B cell (primary cell): ENCODE data around the gene WDR43. TPM values are rescaled to one million over a fixed set of nuclear protein-coding genes. Genes with fewer than 3 reads are reported as not detected.

Source experiments
- ATAC-seq: fragments of 200-7000 bp; cut with Tn5 transposase; one replicate; pipeline ENCODE4 v1.10.0; 2021; ENCODE audit warnings: low read depth, mild to moderate bottlenecking, moderate number of reproducible peaks, moderate library complexity
- CTCF ChIA-PET: fragments of 350-600 bp; sonication (Branson Sonifier 250); formaldehyde crosslinking; loops from one replicate; lab custom pipeline; 2021; ENCODE audit warnings: antibody characterized with exemption, inconsistent platforms; lab: Charles Lee
- POLR2A ChIA-PET: fragments of 350-600 bp; sonication (Branson Sonifier 250); formaldehyde crosslinking; loops from one replicate; lab custom pipeline; 2021; ENCODE audit warnings: antibody characterized with exemption; lab: Charles Lee
- DNase-seq: peaks from one replicate; pipeline ENCODE4 v3.0.0; 2013
- H2AFZ ChIP-seq: 2 replicates; pipeline ENCODE4 v1.6.1; 2012; ENCODE audit warnings: mild to moderate bottlenecking, low read depth, low read length; ENCODE audit not compliant: insufficient read depth, poor library complexity, severe bottlenecking
- H3K27ac ChIP-seq, 2 donors: 1 replicate in 1 of 2; 2 replicates in 1 of 2; pipeline ENCODE4 v1.5.1; 2012 to 2013; ENCODE audit warnings: low read length in 2 of 2, mild to moderate bottlenecking in 2 of 2, moderate library complexity in 1 of 2
- H3K27me3 ChIP-seq, 4 experiments: fragments of 200-600 bp in 1 of 4; sonication (generic) in 1 of 4; replicated peaks in 1 of 4; 1 replicate in 2 of 4; 2 replicates in 2 of 4; pipeline versions ENCODE4 v1.6.1 to v1.7.0; 2013 to 2016; ENCODE audit warnings: low read length in 3 of 4, mild to moderate bottlenecking in 2 of 4, mixed read lengths in 1 of 4, moderate library complexity in 1 of 4; ENCODE audit not compliant: insufficient read depth in 4 of 4, control insufficient read depth in 3 of 4; ENCODE audit errors: control extremely low read depth in 1 of 4
- H3K36me3 ChIP-seq, 2 experiments: replicated peaks in 1 of 2; 1 replicate in 1 of 2; 2 replicates in 1 of 2; pipeline versions ENCODE4 v1.6.1 to v1.7.1; 2013; ENCODE audit warnings: low read length in 1 of 2; ENCODE audit not compliant: insufficient read depth in 2 of 2, control insufficient read depth in 1 of 2; ENCODE audit errors: control extremely low read depth in 1 of 2, extremely low read depth in 1 of 2
- H3K4me1 ChIP-seq, 2 donors: fragments of 200-600 bp in 1 of 2; sonication (generic) in 1 of 2; 1 replicate in 1 of 2; 2 replicates in 1 of 2; pipeline versions ENCODE4 v1.5.1 to v1.6.1; 2013 to 2017; ENCODE audit warnings: low read length in 2 of 2; ENCODE audit not compliant: control insufficient read depth in 2 of 2, insufficient read depth in 2 of 2
- H3K4me2 ChIP-seq: replicated peaks from 2 replicates; pipeline ENCODE3; 2012; ENCODE audit warnings: mild to moderate bottlenecking, low read depth, low read length; ENCODE audit not compliant: poor library complexity, severe bottlenecking
- H3K4me3 ChIP-seq, 5 experiments: fragments of 200-600 bp in 1 of 5; sonication (generic) in 1 of 5; 1 replicate in 3 of 5; 2 replicates in 2 of 5; pipeline versions ENCODE4 v1.5.1 to v1.7.0; 2011 to 2016; ENCODE audit warnings: low read length in 4 of 5, mild to moderate bottlenecking in 4 of 5, low read depth in 2 of 5, control low read depth in 1 of 5, moderate library complexity in 1 of 5; ENCODE audit not compliant: insufficient read depth in 1 of 5; ENCODE audit errors: control extremely low read depth in 1 of 5, extremely low read depth in 1 of 5
- H3K79me2 ChIP-seq: fragments of 200-600 bp; sonication (generic); one replicate; pipeline ENCODE4 v1.6.0; 2016; ENCODE audit warnings: low read length; ENCODE audit not compliant: control insufficient read depth, insufficient read depth
- H3K9ac ChIP-seq: fragments of 200-600 bp; sonication (generic); 2 replicates; pipeline ENCODE4 v1.6.1; 2017; ENCODE audit warnings: mild to moderate bottlenecking, low read length, moderate library complexity
- H3K9me3 ChIP-seq, 3 donors: one replicate each; pipeline versions ENCODE4 v1.6.1 to v1.7.1; 2013; ENCODE audit warnings: low read length in 2 of 3; ENCODE audit not compliant: control insufficient read depth in 2 of 3, insufficient read depth in 1 of 3; ENCODE audit errors: control extremely low read depth in 1 of 3
- H4K20me1 ChIP-seq: 2 replicates; pipeline ENCODE4 v1.6.0; 2012; ENCODE audit warnings: mild to moderate bottlenecking, low read length; ENCODE audit not compliant: insufficient read depth, control insufficient read depth, poor library complexity, severe bottlenecking
- H3K27ac Mint-ChIP-seq: one replicate; pipeline ENCODE4 v1.8.0; 2021; ENCODE audit warnings: mixed read lengths
- H3K27me3 Mint-ChIP-seq: one replicate; pipeline ENCODE4 v1.8.0; 2021; ENCODE audit warnings: mixed read lengths
- H3K4me1 Mint-ChIP-seq: one replicate; pipeline ENCODE4 v1.8.0; 2021; ENCODE audit warnings: mixed read lengths
- H3K4me3 Mint-ChIP-seq: one replicate; pipeline ENCODE4 v1.8.0; 2021; ENCODE audit warnings: mixed read lengths
- H3K9me3 Mint-ChIP-seq: one replicate; pipeline ENCODE4 v1.8.0; 2022; ENCODE audit warnings: mixed read lengths; ENCODE audit not compliant: insufficient read depth
- EZH2 ChIP-seq: IDR thresholded peaks from 2 replicates; pipeline ENCODE4 v1.6.1; 2012; ENCODE audit warnings: borderline replicate concordance, low read depth, mild to moderate bottlenecking, moderate library complexity, low read length; ENCODE audit not compliant: insufficient read depth, poor library complexity, severe bottlenecking
- WGBS: methylation state at CpG from one replicate; pipeline ENCODE4 v1.1.5; 2013; ENCODE audit warnings: missing lambda C conversion rate; ENCODE audit not compliant: insufficient coverage; 5-methylcytosine and 5-hydroxymethylcytosine counted together
- intact Hi-C: fragments of 100-400 bp; cut with micrococcal nuclease; formaldehyde crosslinking; loops from one replicate; pipeline ENCODE4 v1.10.0; 2022
- polyA plus RNA-seq: library from polyadenylated mRNA; depleted of rRNA; stranded (reverse); fragments of >200 nt; gene quantifications from 2 replicates; pipeline ENCODE4 v1.2.3, GENCODE V29; 2012
- total RNA-seq, 2 donors: library from RNA; stranded (reverse); fragments of 120-200 nt in 1 of 2; gene quantifications; 1 replicate in 1 of 2; 2 replicates in 1 of 2; pipeline versions ENCODE4 v1.2.3 to v1.2.4, GENCODE V29; 2013 to 2022
- TF ChIP-seq, protein P1 (sequence below): fragments of 200-600 bp; IDR thresholded peaks from one replicate; pipeline ENCODE4 v1.8.0; 2022; ENCODE audit warnings: antibody characterized with exemption, mild to moderate bottlenecking

WDR43 gene
- total and polyA plus RNA-seq, 2 donors (not counting 1 experiment from before 2014, with no cell fraction given) = 22.5 to 51.0 TPM

DNA sequence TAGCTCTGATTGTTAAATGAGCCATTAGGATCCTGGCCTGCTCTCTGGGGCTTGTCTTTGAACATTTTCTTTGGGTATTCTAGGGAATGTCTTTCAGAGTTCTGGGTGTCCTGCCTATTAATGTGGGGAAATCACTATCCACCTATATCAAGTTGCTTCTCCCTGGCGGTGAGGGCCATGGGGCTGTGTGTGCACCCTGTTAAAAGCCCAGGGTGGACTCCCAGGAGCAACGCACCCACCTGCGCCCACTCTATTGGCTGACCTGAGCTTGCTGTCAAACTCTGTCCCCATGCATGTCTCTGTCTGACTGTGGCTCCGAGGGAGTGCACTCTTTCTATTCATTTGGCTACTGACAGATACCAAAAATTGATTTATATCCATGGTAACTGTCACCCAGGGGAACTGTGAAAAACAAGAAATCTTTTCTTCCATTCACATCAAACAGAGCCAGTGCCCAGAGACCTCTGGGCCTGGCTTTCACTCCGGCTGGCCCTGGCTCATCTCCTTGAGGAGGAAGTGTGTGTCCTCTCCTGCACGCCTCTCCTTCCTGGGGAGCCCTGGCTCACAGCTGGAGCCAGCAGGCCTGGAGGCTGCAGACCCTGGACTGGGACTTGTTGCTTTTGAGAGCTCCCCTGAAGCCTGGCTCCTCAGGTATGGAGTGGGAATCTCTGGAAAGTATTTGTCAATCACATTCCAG, 76.1 kb downstream of the WDR43 start:
- CTCF ChIA-PET = no interaction called here
- DNase-seq = no peak
- peaks cover 2% of the 10 kb centered on the region for H3K27me3 Mint-ChIP-seq
- H2AFZ ChIP-seq = no peak overlapping the region
- H4K20me1 ChIP-seq = no peaks in the 10 kb centered on the region
- H3K9me3 Mint-ChIP-seq = no peaks in the 10 kb centered on the region
- POLR2A ChIA-PET = interaction anchor here (0.6 kb wide), 1 partner anchor 265 kb away, joined by 3 read pairs; no protein-coding TSS in a partner anchor
- H3K4me3 Mint-ChIP-seq = no peak overlapping the region
- no peak overlapping the region for H3K4me2 ChIP-seq
- H3K9me3 ChIP-seq = peaks cover 0 to 3% (median 0%) of the 10 kb centered on the region in 3 donors
- no peaks in the 10 kb centered on the region for H3K4me1 ChIP-seq
- no peaks in the 10 kb centered on the region for H3K4me1 Mint-ChIP-seq
- no peak overlapping the region for H3K4me3 ChIP-seq
- no peak overlapping the region for H3K27ac ChIP-seq
- no peak for ATAC-seq
- 89% methylated on average over 6 of the region's 6 CpGs for WGBS
- H3K27me3 ChIP-seq = peaks cover 0 to 5% (median 0%) of the 10 kb centered on the region in 4 experiments
- H3K79me2 ChIP-seq = no peaks in the 10 kb centered on the region
- no peak overlapping the region for H3K9ac ChIP-seq
- no peaks in the 10 kb centered on the region for H3K36me3 ChIP-seq
- TF ChIP-seq EZH2 = no peak
- TF ChIP-seq, protein P1, sequence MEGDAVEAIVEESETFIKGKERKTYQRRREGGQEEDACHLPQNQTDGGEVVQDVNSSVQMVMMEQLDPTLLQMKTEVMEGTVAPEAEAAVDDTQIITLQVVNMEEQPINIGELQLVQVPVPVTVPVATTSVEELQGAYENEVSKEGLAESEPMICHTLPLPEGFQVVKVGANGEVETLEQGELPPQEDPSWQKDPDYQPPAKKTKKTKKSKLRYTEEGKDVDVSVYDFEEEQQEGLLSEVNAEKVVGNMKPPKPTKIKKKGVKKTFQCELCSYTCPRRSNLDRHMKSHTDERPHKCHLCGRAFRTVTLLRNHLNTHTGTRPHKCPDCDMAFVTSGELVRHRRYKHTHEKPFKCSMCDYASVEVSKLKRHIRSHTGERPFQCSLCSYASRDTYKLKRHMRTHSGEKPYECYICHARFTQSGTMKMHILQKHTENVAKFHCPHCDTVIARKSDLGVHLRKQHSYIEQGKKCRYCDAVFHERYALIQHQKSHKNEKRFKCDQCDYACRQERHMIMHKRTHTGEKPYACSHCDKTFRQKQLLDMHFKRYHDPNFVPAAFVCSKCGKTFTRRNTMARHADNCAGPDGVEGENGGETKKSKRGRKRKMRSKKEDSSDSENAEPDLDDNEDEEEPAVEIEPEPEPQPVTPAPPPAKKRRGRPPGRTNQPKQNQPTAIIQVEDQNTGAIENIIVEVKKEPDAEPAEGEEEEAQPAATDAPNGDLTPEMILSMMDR = no peak
- intact Hi-C loops = no loop called here
- no peak overlapping the region for H3K27ac Mint-ChIP-seq

DNA sequence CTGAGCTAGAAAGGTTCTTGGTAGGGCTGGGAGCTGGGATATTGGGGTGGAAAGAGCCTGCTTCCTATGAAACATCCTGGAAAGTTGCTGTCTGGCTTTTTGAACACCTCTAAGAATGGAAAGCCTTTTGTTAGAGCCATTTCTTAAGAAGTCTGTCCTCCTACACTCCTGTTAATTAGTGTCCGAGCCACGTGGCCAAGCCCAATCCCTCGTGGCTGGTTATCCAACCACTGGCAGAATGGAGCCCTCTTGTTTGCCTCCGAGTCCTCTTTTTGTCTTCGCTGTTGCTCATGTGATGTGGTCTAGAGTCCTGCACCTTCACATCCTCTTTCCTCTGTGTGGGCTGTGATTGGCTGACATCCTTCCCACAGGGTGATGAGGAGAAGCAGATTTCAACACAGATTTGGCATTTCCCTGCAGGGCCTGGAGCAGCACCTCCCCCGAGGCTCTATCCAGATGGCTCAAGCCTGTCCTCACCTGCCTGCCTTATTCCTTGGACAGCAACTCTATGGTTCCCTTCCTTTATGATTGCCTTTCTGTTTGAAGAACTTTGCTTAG, 78.4 kb downstream of the WDR43 start:
- Mint-ChIP-seq H3K9me3 (no peaks in the 10 kb centered on the region), H3K27me3 (no peaks in the 10 kb centered on the region), H3K4me1 (no peaks in the 10 kb centered on the region), H3K4me3 (no peak overlapping the region), H3K27ac (no peak overlapping the region)
- no peak overlapping the region for H3K4me3 ChIP-seq
- ATAC-seq = no peak
- no peak overlapping the region for H2AFZ ChIP-seq
- peaks cover 0 to 3% (median 0%) of the 10 kb centered on the region in 4 experiments for H3K27me3 ChIP-seq
- TF ChIP-seq, protein P1 = no peak
- no peak for TF ChIP-seq EZH2
- POLR2A ChIA-PET = no interaction called here
- H4K20me1 ChIP-seq = no peaks in the 10 kb centered on the region
- DNase-seq = no peak
- CTCF ChIA-PET = no interaction called here
- no peaks in the 10 kb centered on the region for H3K79me2 ChIP-seq
- no peaks in the 10 kb centered on the region for H3K4me1 ChIP-seq
- H3K36me3 ChIP-seq = no peaks in the 10 kb centered on the region
- H3K4me2 ChIP-seq = no peak overlapping the region
- H3K27ac ChIP-seq = no peak overlapping the region
- intact Hi-C loops = no loop called here
- H3K9me3 ChIP-seq = no peaks in the 10 kb centered on the region
- 86% methylated on average over 5 of the region's 6 CpGs for WGBS
- no peak overlapping the region for H3K9ac ChIP-seq
